DMS 273 (cell line): ENCODE results near the gene CCDC90B.
"Not testable (repeated sequence)": the region's sequence is repeated elsewhere in the genome, so short reads cannot be mapped to it uniquely, and the experiment has no call there.

ENCODE experiments used
- DNase-seq: peaks from one replicate; lab custom pipeline; 2025; ENCODE audit not compliant: unreplicated experiment; lab: John Stamatoyannopoulos, UW

The CCDC90B gene, protein sequence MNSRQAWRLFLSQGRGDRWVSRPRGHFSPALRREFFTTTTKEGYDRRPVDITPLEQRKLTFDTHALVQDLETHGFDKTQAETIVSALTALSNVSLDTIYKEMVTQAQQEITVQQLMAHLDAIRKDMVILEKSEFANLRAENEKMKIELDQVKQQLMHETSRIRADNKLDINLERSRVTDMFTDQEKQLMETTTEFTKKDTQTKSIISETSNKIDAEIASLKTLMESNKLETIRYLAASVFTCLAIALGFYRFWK

DNA sequence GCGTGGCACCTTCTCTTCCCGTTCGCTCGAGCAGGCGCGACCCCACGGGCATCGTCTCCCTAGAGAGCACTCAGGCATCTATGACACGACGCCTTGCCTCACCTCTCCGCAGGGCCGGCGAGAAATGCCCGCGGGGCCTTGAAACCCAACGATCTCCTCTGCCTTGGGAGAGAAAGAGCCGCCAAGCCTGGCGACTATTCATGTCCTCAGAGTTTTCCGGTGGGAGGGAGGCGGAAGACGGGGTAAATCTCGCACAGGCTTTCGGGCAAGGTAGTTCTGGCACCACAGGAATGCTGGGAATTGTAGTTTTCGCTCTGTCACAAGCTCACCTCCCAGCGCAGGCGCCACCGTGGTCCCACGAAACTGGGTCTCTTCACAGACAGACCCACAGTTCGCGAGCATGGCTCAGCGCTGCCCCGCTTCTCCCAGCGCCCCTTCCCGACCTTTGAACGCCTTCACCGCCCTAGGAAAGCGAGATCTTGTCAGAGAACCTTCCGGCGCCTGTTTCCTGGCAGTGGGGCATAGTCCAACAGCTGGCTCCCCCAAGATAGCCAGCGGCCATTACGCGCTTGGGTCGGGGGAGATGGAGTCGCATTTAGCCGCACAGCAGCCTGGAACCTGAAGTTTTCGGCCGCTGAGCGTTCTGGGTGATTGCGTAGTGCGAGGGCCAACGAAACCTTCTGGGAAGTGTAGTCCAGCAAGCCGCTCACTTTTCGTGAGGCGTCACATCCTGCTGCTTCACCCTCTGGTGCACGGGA, at the start of gene CCDC90B:
TSS of gene CCDC90B (minus strand) at position 597 of the 758 bp plus-strand sequence. CDS start at position 202, 395 bp downstream.
- peak; percentile 97 for DNase-seq

DNA sequence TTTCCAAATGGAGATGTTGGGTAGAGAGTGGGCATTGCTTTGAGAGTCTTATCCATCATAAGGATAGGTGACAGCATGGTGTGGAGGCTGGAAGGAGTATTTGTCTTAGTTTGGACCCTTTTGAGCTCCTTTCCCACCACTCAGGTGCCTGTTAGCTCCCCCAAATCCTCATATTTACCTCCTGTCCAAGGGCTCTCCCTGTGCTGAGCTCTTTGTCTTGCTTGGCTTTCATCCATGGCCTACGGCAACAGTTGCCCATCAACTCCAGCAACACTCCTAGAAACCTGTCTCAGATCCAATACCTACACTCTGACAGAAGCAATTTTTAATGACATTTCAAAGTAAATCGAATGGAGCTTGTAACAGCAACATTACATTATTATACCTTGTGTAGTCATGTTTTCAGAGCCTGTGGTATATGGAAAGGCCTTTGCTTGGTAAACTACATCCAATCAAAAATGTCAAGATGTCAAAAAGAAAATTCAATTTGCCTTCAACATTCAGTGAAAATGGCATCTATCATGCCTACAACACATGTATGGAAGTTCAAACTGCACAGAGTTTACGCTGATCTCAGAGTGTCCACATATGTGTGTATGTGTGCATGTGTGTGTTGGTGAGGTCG, 49.4 kb upstream of the CCDC90B start:
- DNase-seq, result no peak

DNA sequence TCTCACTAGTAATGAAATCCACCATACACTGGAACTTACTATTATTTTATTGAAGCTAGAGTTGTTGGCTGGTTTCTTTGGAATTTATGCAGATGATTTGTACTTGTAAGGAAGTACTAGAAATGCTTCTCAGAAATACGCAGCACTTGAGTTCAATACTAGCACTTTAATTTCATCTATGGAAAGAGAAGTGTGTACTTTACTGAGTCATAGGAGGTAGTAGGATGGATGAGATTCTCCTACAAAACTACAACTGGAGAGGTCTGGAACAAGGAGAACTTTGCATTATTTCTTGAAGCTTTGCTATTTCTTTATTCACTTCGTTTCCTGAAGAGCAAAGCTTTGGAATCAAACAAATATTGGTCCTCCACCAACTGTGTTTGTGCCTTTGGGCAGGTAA, 44.1 kb upstream of the CCDC90B start:
- DNase-seq, result no peak

DNA sequence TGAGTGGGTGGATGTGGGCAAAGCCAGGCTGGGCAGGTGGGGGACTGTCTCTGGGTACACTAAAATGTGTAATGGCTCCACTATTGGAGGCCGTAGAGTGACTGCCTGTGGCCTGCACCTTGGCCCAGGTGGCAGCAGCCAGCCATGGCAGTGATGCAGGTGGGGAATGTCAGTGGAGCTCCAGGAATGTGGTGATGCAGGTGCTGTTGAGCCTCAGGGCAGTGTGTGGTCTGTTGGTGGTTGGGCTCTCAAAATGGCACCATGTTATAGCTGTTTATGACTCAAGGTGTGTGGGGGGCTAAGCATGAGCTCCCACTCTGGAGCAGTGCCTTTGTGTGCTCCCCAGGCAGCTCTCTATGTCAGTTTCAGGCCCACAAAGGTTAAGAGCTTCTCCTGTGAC, 40.2 kb upstream of the CCDC90B start:
- no peak for DNase-seq

DNA sequence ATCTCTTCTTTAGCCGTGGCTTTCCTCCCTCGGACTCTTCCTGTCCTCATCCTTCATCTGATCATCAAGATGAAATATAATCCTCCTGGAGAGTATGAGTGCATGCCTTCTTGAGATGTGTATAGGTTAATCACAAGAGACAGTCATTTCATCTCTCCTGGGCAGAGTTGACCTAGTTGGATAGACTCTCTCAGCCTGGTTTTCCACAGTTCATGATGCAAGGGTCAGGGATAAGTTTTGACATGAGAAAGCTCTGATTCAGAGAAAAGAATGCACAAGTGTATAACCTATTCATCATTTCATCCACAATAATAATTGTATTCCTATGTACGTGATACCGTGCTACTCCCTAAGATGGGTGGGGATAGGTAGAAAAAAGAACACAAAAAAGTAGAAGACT, 33.2 kb upstream of the CCDC90B start:
- no peak for DNase-seq

DNA sequence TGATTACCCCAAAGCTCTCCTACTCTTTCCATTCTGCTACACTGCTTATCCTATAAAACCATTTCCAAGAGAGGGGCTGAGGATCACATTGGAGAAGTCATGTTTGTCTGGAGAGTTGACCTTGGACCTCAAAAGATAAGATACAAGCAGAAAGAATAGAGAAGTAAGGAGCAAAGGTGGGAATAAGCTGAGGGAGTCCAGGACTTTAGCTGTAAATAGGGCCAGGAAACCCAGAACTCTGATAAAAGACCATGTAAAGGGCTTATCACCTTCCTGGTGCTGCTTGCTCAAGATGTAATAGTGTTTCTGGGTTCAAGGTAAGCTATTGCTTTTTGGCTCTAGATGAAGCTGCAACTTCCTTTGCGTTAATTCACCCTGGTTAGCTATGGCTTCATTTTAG, 32.8 kb upstream of the CCDC90B start:
- DNase-seq, result no peak

DNA sequence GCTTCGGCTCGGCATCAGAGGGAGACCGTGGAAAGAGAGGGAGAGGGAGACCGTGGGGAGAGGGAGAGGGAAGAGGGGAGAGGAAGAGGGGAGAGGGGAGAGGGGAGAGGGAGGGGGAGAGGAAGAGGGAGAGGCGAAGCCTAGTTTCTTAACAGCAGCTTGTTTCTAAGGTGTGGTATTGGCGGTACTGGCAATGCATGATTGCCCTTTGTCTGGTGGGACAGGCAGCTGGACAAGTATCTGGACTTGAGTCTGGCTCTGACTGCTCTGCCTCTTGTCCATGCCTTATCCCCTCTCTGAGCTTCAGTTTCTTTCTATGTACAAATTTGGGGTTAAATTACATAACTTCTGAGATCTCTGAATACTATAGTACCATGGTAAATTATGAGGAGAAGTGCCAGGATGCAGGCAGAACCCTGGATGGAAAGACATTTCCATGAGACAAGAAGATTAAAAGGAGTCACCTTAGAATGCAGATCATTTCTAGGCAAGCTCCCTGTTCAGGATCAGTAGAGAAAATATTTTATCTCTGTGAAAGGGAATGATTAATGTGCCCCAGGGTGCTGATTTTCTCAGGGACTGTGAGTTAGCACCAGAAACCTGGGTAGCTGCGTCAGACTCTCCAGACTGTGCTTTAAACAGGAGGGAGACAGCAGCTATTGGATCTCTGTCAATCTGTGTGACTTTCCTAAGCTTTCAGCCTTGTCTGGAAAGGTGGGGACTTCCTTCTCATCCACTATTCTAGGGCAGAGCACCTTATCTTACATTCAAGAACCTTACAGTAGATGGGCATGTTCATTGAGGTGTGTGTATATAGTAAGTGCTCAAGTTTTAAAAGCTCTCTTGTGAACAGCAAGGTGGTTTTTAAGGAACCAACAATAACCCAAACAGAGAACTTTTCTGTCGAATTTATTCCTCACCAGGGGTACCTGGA, 31.9 kb upstream of the CCDC90B start:
- DNase-seq, result no peak

DNA sequence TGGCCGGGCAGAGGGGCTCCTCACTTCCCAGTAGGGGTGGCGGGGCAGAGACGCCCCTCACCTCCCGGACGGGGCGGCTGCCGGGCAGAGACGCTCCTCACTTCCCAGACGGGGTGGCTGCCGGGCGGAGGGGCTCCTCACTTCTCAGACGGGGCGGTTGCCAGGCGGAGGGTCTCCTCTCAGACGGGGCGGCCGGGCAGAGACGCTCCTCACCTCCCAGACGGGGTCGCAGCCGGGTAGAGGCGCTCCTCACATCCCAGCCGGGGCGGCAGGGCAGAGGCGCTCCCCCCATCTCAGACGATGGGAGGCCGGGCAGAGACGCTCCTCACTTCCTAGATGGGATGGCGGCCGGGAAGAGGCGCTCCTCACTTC, 30.7 kb upstream of the CCDC90B start:
- not testable (repeated sequence) for DNase-seq

DNA sequence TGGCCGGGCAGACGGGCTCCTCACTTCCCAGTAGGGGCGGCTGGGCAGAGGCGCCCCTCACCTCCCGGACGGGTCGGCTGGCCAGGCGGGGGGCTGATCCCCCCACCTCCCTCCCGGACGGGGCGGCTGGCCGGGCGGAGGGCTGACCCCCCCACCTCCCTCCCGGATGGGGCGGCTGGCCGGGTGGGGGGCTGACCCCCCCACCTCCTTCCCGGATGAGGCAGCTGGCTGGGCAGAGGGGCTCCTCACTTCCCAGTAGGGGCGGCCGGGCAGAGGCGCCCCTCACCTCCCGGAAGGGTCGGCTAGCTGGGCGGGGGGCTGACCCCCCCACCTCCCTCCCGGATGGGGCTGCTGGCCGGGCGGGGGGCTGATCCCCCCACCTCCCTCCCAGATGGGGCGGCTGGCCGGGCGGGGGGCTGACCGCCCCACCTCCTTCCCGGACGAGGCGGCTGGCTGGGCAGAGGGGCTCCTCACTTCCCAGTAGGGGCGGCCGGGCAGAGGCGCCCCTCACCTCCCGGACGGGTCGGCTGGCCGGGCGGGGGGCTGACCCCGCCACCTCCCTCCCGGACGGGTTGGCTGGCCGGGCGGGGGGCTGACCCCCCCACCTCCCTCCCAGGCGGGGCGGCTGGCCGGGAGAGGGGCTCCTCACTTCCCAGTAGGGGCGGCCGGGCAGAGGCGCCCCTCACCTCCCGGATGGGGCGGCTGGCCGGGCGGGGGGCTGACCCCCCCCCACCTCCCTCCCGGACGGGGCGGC, 30.2 kb upstream of the CCDC90B start:
- DNase-seq, result not testable (repeated sequence)

DNA sequence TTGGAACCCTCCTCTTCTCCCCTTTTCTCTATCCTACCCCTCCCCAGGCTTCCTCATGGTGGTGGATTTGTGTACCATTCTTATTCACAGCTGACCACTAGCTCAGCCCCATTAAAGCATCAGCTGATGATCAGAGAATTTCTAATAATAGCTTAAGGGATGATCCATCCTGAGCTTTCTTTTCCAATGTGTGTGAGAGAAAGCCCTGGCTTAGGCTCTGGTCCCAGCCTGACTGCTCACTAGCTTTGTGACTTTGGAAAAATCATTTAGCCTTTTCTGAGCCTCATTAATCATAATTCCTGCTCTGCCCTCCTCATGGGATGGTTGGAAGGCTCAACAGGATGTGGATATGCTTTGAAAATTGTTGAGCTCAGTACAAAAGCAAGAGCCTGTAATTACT, 26.3 kb upstream of the CCDC90B start:
- no peak for DNase-seq

DNA sequence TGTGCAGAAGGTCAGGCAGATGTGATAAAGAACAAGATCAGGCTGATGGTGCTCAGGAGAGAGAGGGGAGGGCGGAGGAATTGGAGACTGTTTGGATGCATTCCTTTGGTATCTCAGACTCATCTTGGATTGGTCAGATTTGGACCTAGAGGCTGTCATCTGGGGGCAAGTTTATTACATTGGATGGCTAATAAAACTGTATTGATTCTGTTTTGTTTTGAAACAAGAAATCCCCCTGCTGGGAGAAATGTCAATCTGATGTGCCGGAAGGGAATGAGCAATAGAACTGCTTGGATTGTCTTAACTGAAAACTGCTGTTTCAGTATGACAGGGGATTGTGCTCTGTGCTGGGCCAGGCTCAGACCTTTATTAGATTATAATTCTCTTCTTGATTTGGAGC, 25.5 kb upstream of the CCDC90B start:
- DNase-seq, result no peak

DNA sequence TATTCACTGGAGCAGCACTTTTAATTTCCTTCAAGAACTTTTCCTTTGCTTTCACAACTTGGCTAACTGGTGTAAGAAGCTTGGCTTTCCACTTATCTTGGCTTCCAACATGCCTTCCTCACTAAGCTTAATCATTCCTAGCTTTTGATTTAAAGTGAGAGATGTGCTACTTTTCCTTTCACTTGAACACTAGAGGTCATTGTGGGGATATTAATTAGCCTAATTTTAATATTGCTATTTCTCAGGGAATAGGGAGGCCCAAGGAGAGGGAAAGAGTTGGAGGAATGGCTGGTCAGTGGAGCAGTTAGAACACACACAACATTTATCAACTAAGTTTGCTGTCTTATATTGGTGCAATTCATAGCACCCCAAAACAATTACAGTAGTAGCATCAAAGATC, 24.6 kb upstream of the CCDC90B start:
- DNase-seq, result no peak

DNA sequence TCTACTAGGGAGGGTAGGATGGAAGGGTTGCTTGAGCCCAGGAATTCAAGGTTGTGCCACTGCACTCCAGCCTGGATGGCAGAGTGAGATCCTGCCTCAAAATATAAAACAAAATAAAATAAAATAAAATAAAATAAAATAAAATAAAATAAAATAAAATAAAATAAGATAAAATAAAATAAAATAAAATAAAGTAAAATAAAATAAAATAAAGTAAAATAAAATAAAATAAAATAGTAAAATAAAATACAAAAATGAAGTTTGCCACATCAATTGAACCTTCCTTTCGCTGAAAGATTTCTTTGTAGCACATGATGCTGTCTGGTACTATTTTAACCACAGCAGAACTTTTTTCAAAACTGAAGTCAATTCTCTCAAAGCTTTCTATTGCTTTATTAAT, 22.4 kb upstream of the CCDC90B start:
- not testable (repeated sequence) for DNase-seq

DNA sequence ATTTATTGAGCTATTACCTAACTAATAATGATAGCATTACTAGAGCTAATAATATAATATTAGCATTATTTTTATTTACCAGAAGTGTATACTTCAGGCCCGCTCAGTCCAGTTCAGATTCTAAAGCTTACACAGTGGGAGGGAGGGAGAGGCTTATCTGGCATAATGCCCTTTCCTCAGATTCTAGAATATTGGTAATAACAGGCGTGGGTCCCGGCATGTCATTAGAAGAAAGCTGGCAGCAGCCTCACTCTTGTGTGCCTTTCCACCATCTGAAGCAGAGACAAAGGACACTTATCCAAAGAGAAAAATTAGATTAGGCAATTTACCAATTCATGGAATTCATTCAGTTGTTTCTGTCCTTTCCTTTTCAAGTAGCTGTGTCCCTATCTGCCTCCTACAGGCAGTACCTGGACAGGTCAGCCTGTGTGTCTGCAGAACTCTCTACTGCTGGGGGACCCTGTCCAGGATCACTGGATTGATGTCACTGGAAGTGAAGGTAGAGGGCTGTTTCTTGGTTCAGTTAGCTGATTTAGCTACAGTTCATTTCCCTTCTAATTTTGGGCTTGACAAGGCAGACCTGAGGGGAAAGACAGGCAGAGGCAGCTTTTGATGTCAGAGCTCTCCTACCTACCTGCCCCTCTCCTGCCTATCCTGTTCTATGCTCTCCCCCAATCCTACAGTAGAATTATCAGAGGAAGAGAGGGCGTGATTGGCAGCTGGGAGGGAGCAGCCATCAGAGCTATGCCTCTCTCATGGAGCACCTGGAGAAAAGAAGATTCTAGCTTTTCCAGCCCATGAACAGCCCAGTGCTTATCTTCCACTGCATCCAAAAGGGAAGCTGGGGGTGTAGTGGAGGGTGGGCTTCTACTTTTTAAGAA, 20.3 kb upstream of the CCDC90B start:
- DNase-seq, result no peak

DNA sequence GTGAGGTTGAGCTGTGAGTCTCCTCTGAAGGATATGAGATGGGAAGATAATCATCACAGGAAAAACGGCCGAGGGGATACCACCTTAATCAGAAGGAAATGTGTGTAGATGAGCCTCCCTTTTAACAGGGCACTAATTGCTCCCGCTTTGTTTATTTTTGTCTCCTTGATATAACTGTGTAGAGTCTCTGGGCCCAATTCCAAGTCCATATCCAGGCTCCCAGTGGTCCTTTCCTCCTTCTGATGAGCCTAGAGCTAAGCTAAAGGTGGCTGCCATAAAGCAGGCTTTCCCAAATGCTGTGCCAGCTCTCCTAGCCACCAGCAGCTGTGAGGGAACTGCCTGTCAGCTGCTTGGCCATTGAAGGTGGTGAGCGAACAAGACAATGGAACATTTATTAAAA, 17.1 kb upstream of the CCDC90B start:
- no peak for DNase-seq

DNA sequence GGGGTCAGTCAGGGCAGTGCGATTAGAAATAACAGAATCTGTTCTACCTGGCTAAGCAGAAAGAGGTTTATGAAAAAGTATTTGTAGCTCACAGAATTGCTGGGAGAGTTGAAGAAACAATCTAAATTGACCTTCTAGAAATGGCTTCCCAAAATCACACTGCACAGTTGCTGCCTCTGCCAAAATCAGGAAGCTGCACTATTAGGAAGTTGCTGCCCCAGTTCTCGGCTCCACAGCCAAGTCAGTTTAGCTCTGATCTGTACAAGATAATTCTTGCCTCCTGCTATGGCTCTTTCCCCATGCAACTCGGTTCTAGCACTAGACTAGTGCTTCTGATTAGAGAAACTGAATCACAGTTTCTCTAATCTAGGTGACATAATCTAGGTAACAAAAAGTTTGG, 16.0 kb upstream of the CCDC90B start:
- DNase-seq, result no peak

DNA sequence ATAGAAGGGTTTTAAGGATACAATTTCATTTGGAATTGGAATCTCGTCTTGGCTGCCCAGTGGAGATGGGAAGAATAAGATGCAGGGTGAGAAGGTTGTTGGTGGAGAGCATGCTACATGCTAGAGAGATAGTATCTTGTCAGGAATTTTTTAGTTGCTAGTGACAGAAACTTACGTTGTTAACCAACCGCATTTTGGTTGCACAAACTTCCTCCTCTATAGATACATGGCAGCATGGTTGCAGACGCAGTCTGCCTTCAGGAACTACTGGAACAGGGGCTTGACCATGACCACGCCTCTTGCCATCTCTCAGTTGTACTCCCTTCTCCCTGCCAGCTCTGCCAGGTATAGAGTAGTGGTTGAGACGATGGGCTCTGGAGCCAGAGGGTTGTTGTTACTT, 13.5 kb upstream of the CCDC90B start:
- DNase-seq, result no peak

DNA sequence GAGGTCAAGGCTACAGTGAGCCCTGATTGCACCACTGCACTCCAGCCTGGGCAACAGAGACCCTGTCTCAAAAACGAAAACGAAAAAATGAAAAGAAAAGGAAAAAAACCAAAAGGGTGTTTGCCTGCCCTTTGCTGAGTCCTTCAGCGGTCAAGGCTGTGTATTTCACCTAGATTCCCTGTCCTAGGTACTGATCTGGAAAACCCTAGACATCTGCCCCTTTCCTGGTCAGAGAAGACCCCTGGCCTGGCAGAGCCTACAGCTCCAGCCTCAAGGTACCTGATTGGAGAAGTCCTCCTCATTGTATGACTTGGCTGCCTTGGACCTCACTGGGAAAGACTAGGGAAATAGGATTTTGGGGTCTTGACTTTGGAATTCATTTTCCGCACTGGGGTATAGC, 8.0 kb upstream of the CCDC90B start:
- no peak for DNase-seq

DNA sequence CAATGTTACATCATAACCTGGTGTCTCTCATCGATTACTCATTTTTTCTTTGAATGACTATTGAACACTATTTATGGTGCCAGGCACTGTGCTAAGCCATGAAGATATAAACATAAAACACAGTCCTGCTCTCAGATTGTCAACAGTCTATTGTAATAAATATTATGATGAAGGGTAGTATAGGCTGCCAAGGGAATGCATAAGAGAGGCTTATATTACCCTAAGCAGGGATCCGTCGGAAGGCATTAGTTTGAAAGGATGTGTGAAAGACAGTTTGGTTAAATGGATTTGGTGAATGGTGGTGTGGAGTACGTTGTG, 7.2 kb upstream of the CCDC90B start:
- DNase-seq, result no peak
